Right lobe of liver (tissue), 4 donors: ENCODE data around the gene UMOD.

Experiments used
- POLR2A ChIP-seq: fragments of 450-650 bp; IDR thresholded peaks from one replicate; pipeline ENCODE4 v1.6.1; 2017; ENCODE audit warnings: antibody characterized with exemption, mild to moderate bottlenecking
- TF ChIP-seq, protein P1 (sequence below), 4 donors: fragments of 200-600 bp in 3 of 4; fragments of 450-650 bp in 1 of 4; IDR thresholded peaks; one replicate each; pipeline versions ENCODE4 v1.5.1 to v1.8.0; 2016 to 2022; ENCODE audit warnings: antibody characterized with exemption in 4 of 4, mild to moderate bottlenecking in 2 of 4
- donor health status: DM: no; HTN: no; CAD: no.
- donor health status: DM: no; HTN: no; CAD: no.
- donor health status: DM: no; HTN: yes; CAD: no.

DNA sequence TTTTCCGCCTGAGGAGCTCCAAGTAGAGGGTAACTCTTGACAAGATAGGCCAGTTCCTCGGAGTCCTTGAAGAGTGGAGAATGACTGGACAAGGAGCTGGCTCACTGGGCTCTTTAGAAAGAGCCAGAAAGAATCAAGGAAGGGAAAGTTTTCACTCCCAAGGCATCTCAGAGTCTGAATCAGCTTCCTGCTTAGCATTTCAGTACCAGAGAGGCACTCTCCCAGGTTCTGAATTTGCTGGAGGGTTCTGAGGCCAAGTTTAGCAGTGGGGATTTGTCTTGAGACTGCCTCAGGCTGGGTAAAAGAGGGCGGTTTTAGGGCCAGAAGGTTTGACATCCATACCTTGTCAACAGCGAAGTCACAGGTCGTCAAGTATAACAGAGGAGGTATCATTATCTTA, 50.7 kb downstream of the UMOD start:
- TF ChIP-seq, protein P1, sequence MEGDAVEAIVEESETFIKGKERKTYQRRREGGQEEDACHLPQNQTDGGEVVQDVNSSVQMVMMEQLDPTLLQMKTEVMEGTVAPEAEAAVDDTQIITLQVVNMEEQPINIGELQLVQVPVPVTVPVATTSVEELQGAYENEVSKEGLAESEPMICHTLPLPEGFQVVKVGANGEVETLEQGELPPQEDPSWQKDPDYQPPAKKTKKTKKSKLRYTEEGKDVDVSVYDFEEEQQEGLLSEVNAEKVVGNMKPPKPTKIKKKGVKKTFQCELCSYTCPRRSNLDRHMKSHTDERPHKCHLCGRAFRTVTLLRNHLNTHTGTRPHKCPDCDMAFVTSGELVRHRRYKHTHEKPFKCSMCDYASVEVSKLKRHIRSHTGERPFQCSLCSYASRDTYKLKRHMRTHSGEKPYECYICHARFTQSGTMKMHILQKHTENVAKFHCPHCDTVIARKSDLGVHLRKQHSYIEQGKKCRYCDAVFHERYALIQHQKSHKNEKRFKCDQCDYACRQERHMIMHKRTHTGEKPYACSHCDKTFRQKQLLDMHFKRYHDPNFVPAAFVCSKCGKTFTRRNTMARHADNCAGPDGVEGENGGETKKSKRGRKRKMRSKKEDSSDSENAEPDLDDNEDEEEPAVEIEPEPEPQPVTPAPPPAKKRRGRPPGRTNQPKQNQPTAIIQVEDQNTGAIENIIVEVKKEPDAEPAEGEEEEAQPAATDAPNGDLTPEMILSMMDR (IDR thresholded peaks at IDR 0.05), result no peak
- TF ChIP-seq POLR2A, result no peak
